GM18868 (cell line): ENCODE data around the gene LINGO1.

Experiments used
- ATAC-seq: cut with Tn5 transposase; IDR thresholded peaks from one replicate; pipeline ENCODE4 v1.9.1; 2021; ENCODE audit warnings: mild to moderate bottlenecking, moderate library complexity; ENCODE audit not compliant: unreplicated experiment

Gene LINGO1

DNA sequence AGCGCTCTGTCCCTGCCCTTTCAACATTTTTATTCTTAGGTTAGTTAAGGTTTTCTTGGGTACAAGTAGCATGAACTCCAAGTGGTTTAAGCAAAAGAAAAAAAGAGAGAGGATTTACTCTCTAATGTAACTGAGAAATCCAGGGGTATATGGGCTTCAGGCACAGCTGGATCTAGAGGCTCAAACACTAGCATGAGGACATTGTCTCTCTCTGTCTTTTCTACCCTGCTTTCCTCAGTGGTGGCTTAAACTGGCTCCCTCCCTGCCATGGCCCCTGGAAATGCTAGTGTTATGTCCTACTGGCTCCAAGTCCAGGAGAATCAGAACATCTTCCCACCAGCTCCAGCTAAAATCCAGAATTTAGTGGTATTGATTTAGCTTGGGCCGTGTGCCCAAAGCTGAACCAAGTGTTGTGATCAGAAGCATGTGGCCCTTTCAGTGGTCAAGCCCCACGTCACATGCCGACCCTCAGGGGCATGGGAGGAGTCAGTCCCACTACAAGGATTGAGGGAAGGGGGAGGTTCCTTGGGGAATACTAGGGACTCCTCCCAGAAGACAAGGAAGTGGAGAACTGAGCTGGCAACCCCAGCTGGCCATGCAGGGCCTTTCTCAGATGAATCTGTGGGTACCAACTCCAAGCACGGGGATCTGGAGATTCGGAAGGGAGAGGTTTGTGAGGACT is 58.0 kb downstream of the LINGO1 start:
- no peak for ATAC-seq

DNA sequence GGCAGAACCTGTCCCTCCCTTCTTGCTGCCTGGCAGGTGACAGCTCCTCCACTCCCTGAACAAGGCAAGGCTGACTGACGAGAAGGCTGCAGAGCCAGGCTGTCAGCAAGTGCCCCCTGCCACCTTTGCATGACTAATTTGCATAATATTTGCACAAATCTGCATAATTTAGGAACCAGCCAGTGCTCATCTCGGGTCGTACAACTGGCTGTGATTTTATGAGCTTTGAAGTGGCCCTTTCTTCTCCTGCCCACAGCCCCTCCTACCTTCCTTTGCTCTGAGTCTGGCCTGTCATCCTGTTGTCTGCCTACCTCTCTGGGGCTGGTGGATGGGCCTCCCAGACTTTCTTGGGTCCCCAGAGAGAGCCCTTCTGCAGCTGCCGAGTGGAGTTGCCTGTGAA is 58.9 kb downstream of the LINGO1 start:
- ATAC-seq, result no peak

DNA sequence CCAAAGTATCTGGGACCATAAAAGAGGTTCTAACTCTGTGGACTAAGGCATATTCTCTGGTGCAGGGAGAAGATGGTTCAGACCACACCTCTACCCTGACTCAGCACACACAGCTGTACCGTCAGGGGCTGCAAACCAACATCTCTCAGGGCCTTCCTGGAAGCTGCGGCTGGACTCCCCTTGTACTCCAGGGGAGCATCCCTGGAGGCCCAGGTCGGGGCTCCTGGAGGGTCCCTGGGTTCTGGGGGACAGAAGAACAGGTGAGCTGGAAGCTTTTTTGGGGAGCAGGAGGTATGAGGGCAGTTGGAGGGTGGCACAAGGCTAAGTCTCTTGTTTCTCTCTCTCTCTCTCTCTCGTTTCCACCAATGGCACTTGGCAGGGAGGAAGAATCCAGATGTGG is 60.5 kb downstream of the LINGO1 start:
- no peak for ATAC-seq

DNA sequence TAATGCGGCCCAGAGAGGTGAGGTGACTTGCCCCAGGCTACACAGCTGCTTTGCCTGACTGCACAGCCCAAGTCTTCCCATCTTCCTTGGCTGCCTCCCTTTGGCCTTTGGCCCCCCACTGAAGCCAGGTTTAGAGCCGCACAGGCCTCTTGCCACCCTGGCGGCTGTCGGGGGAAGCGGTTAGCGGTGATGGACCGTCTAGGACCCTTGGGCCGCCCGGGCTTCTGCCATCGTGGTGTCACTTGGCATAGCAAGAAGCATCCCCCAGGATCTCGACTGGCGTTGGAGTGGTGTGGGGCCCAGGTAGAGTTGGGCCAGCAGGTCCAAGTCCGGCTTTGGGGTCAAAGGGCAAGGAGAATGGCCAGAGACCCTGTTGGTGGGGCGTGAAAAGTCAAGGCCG is 61.0 kb downstream of the LINGO1 start:
- no peak for ATAC-seq

DNA sequence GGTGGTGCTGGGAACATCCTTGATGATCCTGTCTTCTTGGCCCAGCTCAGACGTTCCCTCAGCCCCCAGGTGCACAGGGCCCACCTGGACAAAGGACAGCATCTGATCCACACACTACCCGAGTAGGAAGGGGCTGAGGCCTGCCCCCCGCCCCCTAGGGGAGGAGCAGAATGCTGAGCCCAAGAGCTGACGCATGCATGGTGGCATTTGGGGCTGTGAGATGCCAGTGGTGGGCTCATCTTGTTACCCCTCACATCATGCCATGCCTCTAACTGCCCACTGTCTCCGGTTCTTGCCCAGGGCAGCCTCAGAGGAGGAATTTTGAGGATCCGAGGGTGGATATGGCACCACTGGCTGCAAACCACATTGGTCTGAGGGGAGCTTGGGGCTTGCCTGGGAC is 61.5 kb downstream of the LINGO1 start:
- ATAC-seq, result no peak

DNA sequence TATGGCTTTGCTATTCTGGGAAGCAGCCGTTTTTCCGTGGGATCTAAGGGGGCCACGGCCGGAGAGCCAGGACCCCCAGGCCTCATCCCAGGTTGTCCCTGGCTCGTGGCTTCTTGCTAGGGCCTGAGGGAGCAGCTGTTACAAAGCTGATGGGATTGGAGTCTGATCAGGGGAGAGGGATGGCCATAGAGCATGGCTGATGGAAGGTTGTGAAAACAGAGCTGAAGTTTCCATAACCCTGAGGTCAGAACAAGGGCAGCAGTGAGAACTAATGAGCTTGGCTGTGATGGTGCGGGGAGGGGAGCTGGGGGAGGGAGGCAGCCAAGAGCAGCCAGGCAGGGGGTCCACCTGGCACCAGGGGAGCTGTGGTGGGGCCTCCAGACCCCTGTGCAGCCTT is 63.0 kb downstream of the LINGO1 start:
- ATAC-seq, result no peak

DNA sequence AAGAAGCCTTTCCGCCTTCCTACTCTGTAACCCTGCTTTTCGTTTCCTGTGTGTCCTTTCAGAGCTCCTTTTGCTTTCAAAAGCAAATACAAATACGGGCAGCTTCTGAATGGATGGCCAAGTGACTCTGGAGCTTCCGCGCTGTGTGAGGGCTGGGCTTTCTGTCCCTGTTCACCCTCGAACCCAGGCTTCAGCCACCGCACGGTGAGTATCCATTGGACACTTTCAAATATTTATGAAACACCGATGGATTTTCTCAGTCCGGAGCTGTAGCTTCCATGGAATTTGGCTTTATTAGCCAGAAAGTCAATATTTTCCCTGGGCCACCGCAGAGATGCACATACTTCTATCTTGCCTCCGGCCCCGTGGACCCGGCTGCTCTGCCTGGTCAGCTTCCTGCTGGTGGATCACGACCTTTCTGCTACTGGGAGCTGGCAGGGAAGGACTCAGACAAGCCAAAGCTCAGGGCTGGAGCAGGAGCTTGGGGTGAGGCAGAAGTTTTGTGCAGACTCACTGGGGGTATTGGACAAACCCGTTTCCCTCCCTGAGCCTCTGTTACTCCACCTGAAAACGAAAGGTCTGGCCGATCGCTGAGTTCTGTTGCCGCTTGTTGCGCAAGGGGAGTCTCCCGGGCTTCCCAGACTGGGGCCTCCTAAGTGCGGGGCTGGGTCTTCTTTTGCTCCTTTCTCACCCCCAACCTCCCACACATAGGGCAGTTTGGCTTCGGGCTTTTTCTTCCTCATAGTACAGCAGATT is 63.6 kb downstream of the LINGO1 start:
- no peak for ATAC-seq

DNA sequence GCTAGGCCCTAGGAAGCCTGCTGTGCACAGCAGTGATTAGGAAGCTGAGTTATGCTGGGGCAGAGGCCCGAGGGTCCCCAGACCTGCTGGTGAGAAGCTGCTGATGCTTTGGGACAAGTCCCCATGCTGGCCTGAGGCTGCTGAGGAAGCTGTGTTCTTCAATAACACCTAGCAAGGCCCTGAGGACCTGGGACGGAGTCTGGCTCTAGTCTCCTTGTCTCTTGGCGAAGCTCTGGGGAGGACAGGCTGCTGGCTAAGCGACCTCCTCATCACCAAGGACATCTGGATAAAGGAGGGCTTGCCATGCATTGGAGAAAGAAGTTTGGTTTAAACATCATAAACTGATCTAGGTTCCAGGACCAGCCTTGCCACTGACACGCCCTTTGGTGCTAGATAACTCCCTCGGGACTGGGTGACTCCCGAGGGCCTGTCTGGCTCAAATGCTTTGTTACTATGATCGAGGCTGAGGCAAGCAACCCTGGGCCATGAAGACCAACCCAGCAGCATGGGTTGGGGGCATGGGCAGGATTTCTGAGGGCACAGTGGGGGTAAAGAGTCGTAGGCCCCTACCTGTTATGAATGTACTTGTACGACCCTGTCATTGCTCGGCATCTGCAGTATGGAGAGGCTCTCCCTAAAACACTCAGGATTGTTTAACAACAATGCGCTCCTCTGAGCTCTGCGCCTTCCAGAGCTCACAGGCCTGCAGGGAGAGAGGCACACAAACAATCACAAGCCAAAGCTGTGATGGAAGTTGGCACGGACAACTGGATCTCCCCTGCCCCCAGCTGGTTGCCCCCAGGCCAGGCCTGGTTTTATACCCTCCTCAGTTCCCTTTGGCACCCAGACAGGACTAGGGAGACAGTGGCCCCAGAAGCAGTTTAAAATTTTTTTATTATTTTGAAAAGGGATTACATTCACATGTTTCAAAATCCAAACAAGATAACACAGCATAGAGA is 64.4 kb downstream of the LINGO1 start:
- ATAC-seq, result no peak

DNA sequence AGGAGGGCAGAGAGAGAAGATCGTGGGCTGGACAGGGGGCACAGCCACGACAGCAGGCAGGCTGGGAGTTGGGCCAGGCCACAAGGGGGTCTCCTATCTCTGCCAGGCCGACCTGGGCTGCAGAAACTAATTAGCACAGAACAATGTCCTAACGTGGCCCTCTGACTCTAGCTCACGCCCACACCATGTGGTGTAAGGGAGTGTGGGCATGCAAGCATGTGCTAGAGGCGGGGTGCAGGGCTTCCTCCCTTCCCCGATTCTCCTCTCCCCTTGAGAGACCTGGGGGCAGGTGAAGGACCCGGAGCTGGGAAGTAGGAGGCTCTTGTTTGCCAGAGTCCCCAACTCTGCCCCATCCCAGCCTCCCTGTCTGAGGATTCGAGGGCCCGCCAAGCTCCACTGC is 65.5 kb downstream of the LINGO1 start:
- no peak for ATAC-seq

DNA sequence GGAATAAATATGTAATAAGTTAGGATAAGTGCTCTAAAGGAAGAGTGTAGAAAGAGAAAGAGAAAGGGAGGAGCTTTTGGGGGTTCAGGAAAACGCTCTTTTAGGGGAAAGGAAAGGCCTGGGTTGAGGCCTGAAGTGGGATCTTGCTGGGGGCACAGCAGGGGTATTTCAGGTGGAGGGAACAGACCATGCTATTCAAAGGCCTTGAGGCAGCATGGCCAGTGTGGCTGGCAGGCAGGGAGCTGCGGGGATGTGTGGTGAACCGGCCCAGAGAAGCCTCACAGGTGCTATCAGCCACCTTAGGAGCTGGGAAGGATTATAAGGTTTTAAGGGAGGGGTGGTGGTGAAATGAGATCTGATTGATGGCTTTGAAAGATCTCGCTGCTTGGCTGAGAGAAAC is 66.6 kb downstream of the LINGO1 start:
- no peak for ATAC-seq

DNA sequence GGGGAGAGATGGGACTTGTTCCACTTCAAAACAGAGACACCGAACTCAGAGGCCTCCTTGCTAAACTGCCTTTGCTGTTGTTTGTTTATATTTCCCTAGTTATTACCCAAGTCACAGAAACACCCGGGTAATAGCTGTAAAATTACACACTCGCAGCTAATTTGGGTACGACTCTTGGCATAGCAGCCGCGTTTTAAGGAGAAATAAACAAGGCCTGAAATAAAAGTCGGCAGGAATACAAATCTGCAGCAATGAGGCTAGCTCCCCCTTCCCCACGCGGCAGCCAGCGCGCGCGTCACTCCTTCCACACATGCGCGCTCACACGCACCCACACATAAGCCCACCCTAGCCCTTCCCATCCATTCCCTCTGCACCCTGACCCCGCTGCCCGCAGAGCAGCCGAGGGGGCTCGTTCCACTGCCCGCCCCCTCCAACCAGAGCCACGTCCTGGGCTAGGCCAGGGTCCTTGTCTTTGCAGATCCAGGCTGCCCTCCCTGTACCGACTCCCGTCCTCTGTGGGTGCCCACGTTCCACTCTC is 67.3 kb downstream of the LINGO1 start:
- ATAC-seq, result no peak

DNA sequence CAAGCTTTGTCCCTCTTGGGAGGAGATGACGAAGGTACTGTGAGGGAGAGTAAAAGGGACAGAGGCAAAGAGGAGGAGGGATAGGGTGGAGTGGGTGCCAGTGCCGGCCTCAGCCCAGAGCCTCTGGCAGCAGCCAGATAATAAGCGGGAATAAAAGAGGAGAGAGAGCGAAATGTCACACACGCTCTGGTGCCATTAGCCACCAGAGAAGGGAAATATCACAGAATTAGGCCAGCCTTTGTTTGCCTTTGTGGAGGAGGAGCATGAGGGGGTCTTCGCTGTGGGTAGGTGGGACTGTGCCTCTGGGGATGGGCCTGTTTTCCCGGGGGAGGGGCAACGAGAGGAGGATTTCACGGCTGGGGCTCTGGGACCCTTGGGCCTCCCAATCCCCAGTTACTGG is 67.8 kb downstream of the LINGO1 start:
- no peak for ATAC-seq

DNA sequence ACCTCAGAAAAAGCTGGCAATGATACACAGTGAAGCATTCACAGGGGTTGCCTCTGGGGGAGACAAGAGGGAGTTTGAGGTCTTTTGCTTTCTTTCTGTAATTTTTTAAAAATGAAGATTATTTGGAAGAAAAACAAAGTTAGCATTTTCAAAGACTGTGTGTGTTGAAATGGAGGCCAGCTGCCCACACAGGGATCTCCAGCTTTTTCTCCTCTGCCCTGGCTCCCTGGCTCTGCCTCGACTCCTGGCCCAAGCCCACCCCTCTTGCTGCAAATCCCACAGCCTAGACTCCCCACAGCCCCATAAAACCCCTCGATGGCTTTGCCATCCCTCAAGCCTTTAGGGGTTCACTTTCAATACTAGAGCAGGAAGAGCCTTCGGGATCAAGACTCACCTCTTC is 68.4 kb downstream of the LINGO1 start:
- ATAC-seq, result no peak

DNA sequence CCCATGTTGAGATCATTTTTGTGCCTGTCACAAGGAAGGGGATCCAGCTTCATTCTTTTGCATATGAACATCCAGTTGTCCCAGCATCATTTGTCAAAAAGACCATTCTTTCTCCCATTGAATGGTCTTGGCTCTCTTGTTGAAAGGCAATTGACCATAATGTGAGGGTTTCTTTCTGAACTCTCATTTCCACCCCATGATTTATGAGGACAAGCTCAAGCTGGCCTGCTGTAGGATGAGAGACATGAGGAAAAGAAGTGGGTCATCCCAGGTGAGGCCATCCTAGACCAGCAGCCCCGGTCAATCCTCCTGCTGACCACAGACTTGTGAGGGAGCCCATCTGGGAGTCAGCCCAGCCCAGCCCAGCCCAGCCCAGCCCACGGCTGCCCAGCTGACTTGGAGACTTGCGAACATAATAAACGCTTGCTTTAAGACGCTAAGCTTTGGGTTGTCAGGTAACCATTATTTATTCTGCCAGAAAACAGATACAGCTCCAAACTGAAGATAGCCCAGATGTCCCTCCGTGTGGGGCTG is 69.0 kb downstream of the LINGO1 start:
- no peak for ATAC-seq
